HG03460 (cell line): Measurements from ENCODE around the gene MAF.

Source experiments
- ATAC-seq: cut with Tn5 transposase; IDR thresholded peaks from one replicate; pipeline ENCODE4 v1.9.1; 2021; ENCODE audit not compliant: unreplicated experiment

MAF gene

GRCh38 chr16:79600638-79601091 is at the start of gene MAF:
Gene MAF (minus strand): TSS chr16:79600737. CDS start chr16:79599902, 835 bp downstream.
- ATAC-seq, result no peak

DNA sequence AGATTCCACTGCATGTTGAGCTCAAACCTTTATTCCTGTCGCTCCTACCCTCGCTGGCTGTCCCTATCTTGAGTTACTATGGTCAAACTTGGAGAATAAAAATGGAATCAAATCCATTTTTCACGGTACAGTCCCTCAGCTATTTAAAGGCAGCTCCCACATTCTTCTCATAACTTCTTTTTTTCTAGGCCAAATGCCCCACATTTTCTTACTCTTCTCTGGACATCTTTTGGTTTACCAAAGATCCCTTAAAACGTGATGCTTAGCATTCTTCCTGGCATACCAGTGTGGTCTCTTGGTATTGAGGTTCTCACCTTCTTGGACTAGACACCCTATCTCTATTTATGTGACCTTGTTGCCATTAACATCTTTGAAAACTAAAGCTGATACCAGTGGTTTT is 48.3 kb upstream of the MAF start:
- ATAC-seq, result no peak

- ATAC-seq, result no peak
These were observed 47.0 kb upstream of the MAF start for GRCh38 chr16:79647586-79647985.

DNA sequence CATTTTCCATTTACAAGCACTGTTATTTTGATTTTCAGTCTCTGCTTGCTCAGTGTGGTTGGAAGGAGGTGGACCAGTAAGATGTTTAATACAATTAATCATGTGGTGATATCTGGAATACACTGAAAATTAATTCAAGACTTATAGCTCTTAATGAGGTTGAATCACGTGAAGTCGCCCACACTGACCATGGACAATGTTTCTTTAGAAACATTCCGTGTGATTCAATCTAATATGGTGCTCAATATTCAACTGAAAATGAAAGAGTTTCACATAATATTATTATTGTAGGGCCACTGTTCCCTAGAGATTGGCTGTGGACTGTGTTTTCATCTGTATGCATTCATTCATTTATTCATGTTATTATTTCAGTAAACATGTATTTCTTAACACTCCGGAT is 45.2 kb upstream of the MAF start:
- no peak for ATAC-seq

DNA sequence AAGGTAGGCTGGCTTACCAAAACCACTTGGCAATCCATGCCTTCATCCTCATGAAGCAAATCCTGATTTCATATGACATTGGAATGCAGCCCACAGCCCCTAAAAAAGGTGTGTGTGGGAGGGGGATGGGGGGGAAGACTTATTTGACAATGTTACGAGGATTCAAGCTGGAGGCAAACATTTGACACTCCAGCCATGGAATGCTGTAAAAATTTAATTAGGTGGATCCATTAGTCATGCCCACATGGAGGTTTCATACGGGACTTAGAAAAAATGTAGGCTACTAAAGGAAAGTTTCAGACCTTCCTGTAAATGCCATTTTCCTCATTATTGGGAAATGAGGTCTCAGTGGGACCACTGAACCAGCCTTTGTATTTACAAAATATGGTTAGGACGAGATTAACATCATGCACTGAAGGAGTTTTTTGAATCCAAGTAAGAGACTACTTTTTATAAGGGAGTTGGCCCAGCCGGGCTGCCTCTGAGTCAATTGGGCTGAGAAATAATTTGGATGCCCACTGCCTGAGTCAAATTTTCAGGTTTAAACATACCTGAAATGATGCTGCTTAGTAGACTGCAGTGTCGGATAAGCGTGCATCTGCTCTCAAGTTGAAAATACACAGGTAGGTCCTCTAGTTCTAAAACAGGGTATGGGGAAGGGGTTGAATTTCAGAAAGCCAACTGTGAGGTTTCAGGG is 44.6 kb upstream of the MAF start:
- no peak for ATAC-seq

GRCh38 chr16:79642652-79643051 is 42.1 kb upstream of the MAF start:
- ATAC-seq, result no peak

- ATAC-seq, result no peak
These were observed 40.2 kb upstream of the MAF start for GRCh38 chr16:79640513-79641360.

DNA sequence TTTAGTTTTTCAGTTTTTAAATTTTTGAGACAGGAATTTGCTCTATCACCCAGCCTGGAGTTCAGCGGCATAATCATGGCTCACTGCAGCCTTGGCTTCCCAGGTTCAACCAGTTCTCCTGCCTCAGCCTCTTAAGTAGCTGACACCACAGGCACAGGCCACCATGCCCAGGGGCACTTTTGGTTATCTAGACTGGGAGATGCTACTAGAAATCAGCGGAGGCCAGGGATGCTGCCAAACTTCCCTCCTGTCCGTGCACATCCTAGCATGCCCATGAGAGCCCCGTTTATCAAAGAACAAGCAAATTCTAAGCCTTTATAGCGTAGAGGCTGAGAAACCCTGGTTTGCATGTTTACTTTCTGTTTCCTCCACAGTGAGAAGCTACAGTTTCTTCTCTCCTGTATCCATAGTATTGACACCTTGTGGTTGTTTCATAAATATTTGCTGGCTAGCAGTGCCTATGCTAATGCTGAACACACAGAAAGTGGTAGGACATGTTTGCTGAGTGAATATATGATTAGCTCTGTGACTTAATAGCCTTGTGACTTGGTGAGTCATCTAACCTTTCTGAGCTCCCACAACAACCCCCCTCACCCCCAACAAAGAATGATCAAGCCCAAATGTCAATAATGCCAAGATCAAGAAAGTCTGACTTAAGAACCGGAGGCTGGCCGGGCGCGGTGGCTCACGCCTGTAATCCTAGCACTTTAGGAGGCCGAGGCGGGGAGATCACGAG is 39.2 kb upstream of the MAF start:
- ATAC-seq, result no peak

GRCh38 chr16:79638386-79638785 is 37.8 kb upstream of the MAF start:
- no peak for ATAC-seq

GRCh38 chr16:79635488-79635887 is 35.0 kb upstream of the MAF start:
- no peak for ATAC-seq

DNA sequence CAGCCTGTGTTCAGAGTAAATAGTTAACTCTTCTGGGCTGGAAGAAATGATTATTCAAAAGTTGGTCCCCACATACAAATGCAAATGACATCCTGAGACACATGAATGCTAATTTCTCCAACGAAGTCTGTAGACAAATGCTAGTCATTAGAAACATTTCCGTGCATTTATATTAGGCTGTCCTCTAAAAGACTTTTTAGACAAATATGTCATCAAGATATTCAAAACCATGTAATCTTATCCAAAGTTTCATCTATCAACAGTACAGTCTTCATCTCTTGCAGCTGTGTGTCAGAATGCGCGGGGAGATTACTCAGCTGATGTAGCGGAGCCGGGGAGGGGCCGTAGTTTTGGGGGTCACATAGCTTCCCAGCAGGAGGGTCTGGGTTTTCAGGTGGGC is 33.8 kb upstream of the MAF start:
- ATAC-seq, result no peak

- no peak for ATAC-seq
These were observed 31.8 kb upstream of the MAF start for GRCh38 chr16:79632289-79632688.

- ATAC-seq, result no peak
These were observed 28.5 kb upstream of the MAF start for GRCh38 chr16:79628988-79629387.

DNA sequence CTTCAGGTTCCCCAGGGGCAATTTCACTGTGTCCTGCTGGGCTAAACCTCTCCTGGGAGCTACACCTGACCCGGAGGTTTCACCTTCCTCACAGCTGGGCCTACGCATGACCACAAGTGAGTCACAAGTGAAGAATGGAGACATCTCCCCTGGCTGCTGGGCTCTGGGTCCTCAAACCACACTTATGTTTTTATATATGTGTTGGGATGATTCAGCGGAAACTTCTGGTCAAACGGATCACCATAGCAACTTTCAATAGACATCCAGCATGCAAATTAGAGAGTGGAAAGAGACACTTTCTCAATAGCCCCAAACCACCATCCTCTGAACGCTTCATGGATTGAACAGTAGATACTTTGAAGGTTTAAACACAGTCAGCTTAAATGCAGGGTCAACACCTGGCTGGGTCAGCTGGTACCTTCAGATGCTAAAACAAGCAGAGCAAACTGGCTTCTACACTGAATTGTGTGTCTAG is 28.0 kb upstream of the MAF start:
- peak; percentile 91 for ATAC-seq

GRCh38 chr16:79627092-79627491 is 26.6 kb upstream of the MAF start:
- no peak for ATAC-seq

DNA sequence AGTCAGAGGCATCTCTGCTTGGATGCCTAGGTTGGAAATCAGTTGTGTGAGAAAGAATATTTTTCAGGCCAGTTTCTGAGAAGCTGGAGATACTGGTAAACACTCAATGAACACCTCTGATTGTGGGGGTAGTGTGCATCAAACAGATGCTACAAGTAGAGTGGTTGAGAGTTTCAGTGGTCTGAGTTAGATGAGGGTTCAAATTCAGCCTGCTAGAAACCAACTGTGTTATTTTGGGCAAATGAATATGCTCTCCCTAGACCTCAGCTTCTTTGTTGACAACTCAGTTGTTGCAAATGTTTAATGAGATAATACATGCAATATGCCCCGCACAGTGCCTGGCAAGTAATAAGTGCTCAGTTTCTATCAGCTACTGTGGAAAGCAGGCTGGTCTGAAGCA is 25.2 kb upstream of the MAF start:
- no peak for ATAC-seq

DNA sequence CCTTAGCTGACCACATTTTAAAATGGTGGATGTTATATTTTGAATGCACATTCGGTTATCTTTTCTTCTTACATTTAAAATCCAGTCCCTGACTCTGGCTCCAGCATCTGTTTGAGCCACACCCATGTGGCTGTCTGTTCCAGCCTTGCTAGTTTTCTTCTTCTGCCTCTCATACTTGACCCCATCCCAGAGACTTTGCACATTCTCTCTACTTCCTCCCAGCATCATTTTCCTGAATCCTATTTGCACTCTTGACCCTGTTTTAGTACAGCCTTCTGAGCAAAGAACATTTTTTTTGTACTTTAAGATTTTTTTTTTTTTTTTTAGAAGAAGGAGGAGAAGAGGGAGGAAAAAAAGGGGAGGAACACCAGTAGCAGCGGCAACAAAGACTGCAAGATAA is 23.3 kb upstream of the MAF start:
- ATAC-seq, result no peak

DNA sequence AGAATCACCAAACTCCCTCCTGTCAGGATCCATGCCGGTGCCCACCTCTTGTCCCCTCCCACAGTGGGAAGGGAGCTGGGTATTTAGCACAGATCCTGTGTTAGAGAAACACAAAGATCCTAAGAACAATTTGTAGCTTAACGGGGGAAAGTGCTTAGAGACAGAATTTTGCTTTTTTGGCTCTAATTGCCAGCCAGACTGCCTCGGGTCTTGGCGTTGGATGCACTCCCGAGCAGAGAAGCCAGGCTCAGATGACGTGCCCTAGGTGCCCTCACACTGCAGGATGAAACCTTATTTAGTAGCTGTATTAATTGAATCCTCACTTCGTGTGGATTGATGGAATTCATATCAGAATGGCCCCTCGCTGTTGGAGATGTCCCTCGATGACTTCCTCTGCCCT is 22.5 kb upstream of the MAF start:
- ATAC-seq, result no peak

- ATAC-seq, result no peak
These were observed 20.5 kb upstream of the MAF start for GRCh38 chr16:79621027-79621426.

DNA sequence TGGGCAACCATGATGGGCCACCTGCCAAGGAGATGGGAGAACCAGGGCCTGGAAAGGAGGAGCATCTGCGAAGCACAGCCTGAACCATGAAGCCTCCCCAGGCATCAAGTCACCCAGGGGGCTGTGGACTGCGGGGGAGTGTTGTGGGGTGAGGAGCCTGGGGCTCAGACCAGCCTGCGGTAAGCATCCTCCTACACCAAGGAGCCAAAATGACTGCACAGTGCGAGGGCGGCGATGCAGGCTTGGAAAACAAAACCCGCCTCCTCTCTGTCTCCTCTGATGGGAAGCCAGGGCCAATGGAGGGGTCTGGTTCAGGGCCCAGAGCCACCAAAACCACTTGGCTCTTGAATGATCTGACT is 18.1 kb upstream of the MAF start:
- no peak for ATAC-seq

GRCh38 chr16:79618041-79618691 is 17.6 kb upstream of the MAF start:
- ATAC-seq, result no peak
